Parathyroid adenoma (tissue), 2 donors: Measurements from ENCODE around the gene TMEM123.

Source experiments
- H2AFZ ChIP-seq: fragments of 300-600 bp; sonication (generic); one replicate; pipeline ENCODE4 v1.7.0; 2017; ENCODE audit warnings: antibody characterized with exemption, mild to moderate bottlenecking
- H3K27ac ChIP-seq: fragments of 300-600 bp; sonication (generic); one replicate; pipeline ENCODE4 v1.7.0; 2017
- H3K27me3 ChIP-seq: fragments of 300-600 bp; sonication (generic); one replicate; pipeline ENCODE4 v1.7.0; 2017; ENCODE audit warnings: low read length; ENCODE audit not compliant: control insufficient read depth, insufficient read depth
- H3K36me3 ChIP-seq: fragments of 300-600 bp; sonication (generic); one replicate; pipeline ENCODE4 v1.7.0; 2017; ENCODE audit warnings: low read length; ENCODE audit not compliant: control insufficient read depth, insufficient read depth
- H3K4me1 ChIP-seq: fragments of 300-600 bp; sonication (generic); one replicate; pipeline ENCODE4 v1.7.0; 2017; ENCODE audit warnings: control low read depth
- H3K4me2 ChIP-seq: fragments of 300-600 bp; sonication (generic); one replicate; pipeline ENCODE4 v1.7.0; 2017; ENCODE audit warnings: low read length
- H3K4me3 ChIP-seq: fragments of 300-600 bp; sonication (generic); one replicate; pipeline ENCODE4 v1.7.0; 2017; ENCODE audit warnings: low read depth, low read length
- H3K79me2 ChIP-seq: fragments of 300-600 bp; sonication (generic); one replicate; pipeline ENCODE4 v1.7.0; 2017; ENCODE audit warnings: control low read depth
- H3K9ac ChIP-seq: fragments of 300-600 bp; sonication (generic); one replicate; pipeline ENCODE4 v1.7.0; 2017; ENCODE audit warnings: mild to moderate bottlenecking
- H3K9me3 ChIP-seq: fragments of 300-600 bp; sonication (generic); one replicate; pipeline ENCODE4 v1.7.0; 2017; ENCODE audit warnings: low read length; ENCODE audit not compliant: control insufficient read depth
- CTCF ChIP-seq: fragments of 300-600 bp; sonication (generic); IDR thresholded peaks from one replicate; pipeline ENCODE4 v1.7.0; 2017; ENCODE audit warnings: antibody characterized with exemption, mild to moderate bottlenecking
- donor health status: primary hyperparathyroidism.

The TMEM123 gene

GRCh38 chr11:102452461-102453301 is at the start of gene TMEM123:
TMEM123 (minus strand) TSS chr11:102452765; CDS start chr11:102452623, 142 bp downstream.
- TF ChIP-seq CTCF: no peak
- no peaks in the 10 kb centered on the region for H3K27me3 ChIP-seq
- H3K9me3 ChIP-seq: no peaks in the 10 kb centered on the region
- H3K4me1 ChIP-seq: peaks cover 3% of the 10 kb centered on the region
- H3K9ac ChIP-seq: no peak within 1 kb of the TSS
- peak within 1 kb of the TSS; percentile 77 for H3K4me3 ChIP-seq
- no peaks in the 10 kb centered on the region for H3K36me3 ChIP-seq
- peak within 1 kb of the TSS; percentile 83 for H2AFZ ChIP-seq
- peak within 1 kb of the TSS; percentile 57 for H3K27ac ChIP-seq
- peak within 1 kb of the TSS; percentile 74 for H3K4me2 ChIP-seq
- H3K79me2 ChIP-seq: no peaks in the 10 kb centered on the region

GRCh38 chr11:102500829-102501228 is 48.3 kb upstream of the TMEM123 start:
- no peaks in the 10 kb centered on the region for H3K27me3 ChIP-seq
- no peak overlapping the region for H3K27ac ChIP-seq
- TF ChIP-seq CTCF: no peak
- no peak overlapping the region for H2AFZ ChIP-seq
- no peak overlapping the region for H3K4me3 ChIP-seq
- H3K36me3 ChIP-seq: no peaks in the 10 kb centered on the region
- no peak overlapping the region for H3K9ac ChIP-seq
- no peak overlapping the region for H3K4me2 ChIP-seq
- H3K4me1 ChIP-seq: no peaks in the 10 kb centered on the region
- H3K9me3 ChIP-seq: no peaks in the 10 kb centered on the region
- no peaks in the 10 kb centered on the region for H3K79me2 ChIP-seq

- Histone ChIP-seq H3K4me2 (no peak overlapping the region), H3K79me2 (no peaks in the 10 kb centered on the region), H3K9me3 (no peaks in the 10 kb centered on the region), H3K27ac (no peak overlapping the region), H3K27me3 (no peaks in the 10 kb centered on the region), H3K4me1 (no peaks in the 10 kb centered on the region), H3K36me3 (no peaks in the 10 kb centered on the region), H3K9ac (no peak overlapping the region), H3K4me3 (no peak overlapping the region), H2AFZ (no peak overlapping the region)
- no peak for TF ChIP-seq CTCF
Measured at GRCh38 chr11:102499931-102500330, 47.4 kb upstream of the TMEM123 start.

- TF ChIP-seq CTCF: no peak
- H3K27me3 ChIP-seq: no peaks in the 10 kb centered on the region
- no peak overlapping the region for H2AFZ ChIP-seq
- H3K4me1 ChIP-seq: no peaks in the 10 kb centered on the region
- H3K9ac ChIP-seq: no peak overlapping the region
- H3K36me3 ChIP-seq: no peaks in the 10 kb centered on the region
- H3K79me2 ChIP-seq: no peaks in the 10 kb centered on the region
- H3K9me3 ChIP-seq: no peaks in the 10 kb centered on the region
- H3K4me3 ChIP-seq: no peak overlapping the region
- no peak overlapping the region for H3K27ac ChIP-seq
- H3K4me2 ChIP-seq: no peak overlapping the region
Measured at GRCh38 chr11:102499151-102499550, 46.6 kb upstream of the TMEM123 start.

GRCh38 chr11:102497061-102497460 is 44.5 kb upstream of the TMEM123 start:
- no peak for TF ChIP-seq CTCF

More at GRCh38 chr11:102497061-102497460, 44.5 kb upstream of the TMEM123 start:
- Histone ChIP-seq H3K9me3 (no peaks in the 10 kb centered on the region), H3K27me3 (no peaks in the 10 kb centered on the region), H3K27ac (no peak overlapping the region), H3K4me1 (no peaks in the 10 kb centered on the region), H2AFZ (no peak overlapping the region), H3K4me3 (no peak overlapping the region), H3K9ac (no peak overlapping the region), H3K79me2 (no peaks in the 10 kb centered on the region), H3K4me2 (no peak overlapping the region), H3K36me3 (no peaks in the 10 kb centered on the region)
